Caco-2 (cell line): Measurements from ENCODE around the gene XIRP2. TPM values are rescaled to one million over a fixed set of nuclear protein-coding genes. Genes with fewer than 3 reads are reported as not detected.

Experiments used
- BruUV-seq: library from RNA; stranded (reverse); fragments of 400-500 nt; replicated peaks from 2 replicates; lab custom pipeline; 2021; lab: Mats Ljungman, UMichigan
- CTCF ChIA-PET: fragments of 300-600 bp; sonication (Branson Sonifier 250); formaldehyde crosslinking; loops from one replicate; lab custom pipeline; 2022; ENCODE audit warnings: antibody characterized with exemption; lab: Charles Lee
- POLR2A ChIA-PET: fragments of 300-600 bp; sonication (Branson Sonifier 250); formaldehyde crosslinking; loops from one replicate; lab custom pipeline; 2022; ENCODE audit warnings: antibody characterized with exemption; lab: Charles Lee
- DNase-seq, 2 experiments: peaks; one replicate each; pipeline versions ENCODE4 v3.0.0 to v3.0.0-alpha.2; 2020 to 2022
- H3K27me3 ChIP-seq: replicated peaks from 2 replicates; pipeline ENCODE4 v1.6.0; 2011; ENCODE audit warnings: low read length; ENCODE audit not compliant: control insufficient read depth, insufficient read depth
- H3K36me3 ChIP-seq: 2 replicates; pipeline ENCODE4 v1.5.1; 2011; ENCODE audit warnings: low read length; ENCODE audit not compliant: control insufficient read depth, insufficient read depth
- H3K4me1 ChIP-seq: fragments of 250-450 bp; sonication (Bioruptor Pico); 2 replicates; pipeline ENCODE4 v1.5.1; 2020; ENCODE audit warnings: mild to moderate bottlenecking
- H3K4me3 ChIP-seq: 2 replicates; pipeline ENCODE4 v1.5.1; 2011; ENCODE audit warnings: low read depth, mild to moderate bottlenecking, control low read depth, low read length
- H3K9me3 ChIP-seq: fragments of 250-450 bp; sonication (Bioruptor Pico); 2 replicates; pipeline ENCODE4 v1.5.1; 2020; ENCODE audit warnings: mild to moderate bottlenecking, moderate library complexity
- H3K27ac Mint-ChIP-seq: one replicate; pipeline ENCODE4 v1.8.0; 2022; ENCODE audit warnings: mixed read lengths; ENCODE audit not compliant: unreplicated experiment
- H3K27me3 Mint-ChIP-seq: one replicate; pipeline ENCODE4 v1.8.0; 2022; ENCODE audit warnings: mixed read lengths; ENCODE audit not compliant: insufficient read depth, unreplicated experiment
- H3K36me3 Mint-ChIP-seq: one replicate; pipeline ENCODE4 v1.8.0; 2022; ENCODE audit warnings: mild to moderate bottlenecking, mixed read lengths; ENCODE audit not compliant: insufficient read depth, unreplicated experiment
- H3K4me1 Mint-ChIP-seq: one replicate; pipeline ENCODE4 v1.8.0; 2022; ENCODE audit warnings: low read depth, mixed read lengths; ENCODE audit not compliant: unreplicated experiment
- H3K4me3 Mint-ChIP-seq: one replicate; pipeline ENCODE4 v1.8.0; 2022; ENCODE audit warnings: mild to moderate bottlenecking, moderate library complexity, mixed read lengths; ENCODE audit not compliant: unreplicated experiment
- H3K9me3 Mint-ChIP-seq: one replicate; pipeline ENCODE4 v1.8.0; 2022; ENCODE audit warnings: mixed read lengths; ENCODE audit not compliant: unreplicated experiment
- CTCF ChIP-seq, 2 experiments: fragments of 200-600 bp in 1 of 2; IDR thresholded peaks; 1 replicate in 1 of 2; 2 replicates in 1 of 2; pipeline versions ENCODE4 v1.5.1 to v1.8.0; 2011 to 2022; ENCODE audit warnings: antibody characterized with exemption in 1 of 2, control low read depth in 1 of 2, inconsistent platforms in 1 of 2, low read depth in 1 of 2, low read length in 1 of 2, mild to moderate bottlenecking in 1 of 2, moderate library complexity in 1 of 2; ENCODE audit not compliant: insufficient read depth in 1 of 2, severe bottlenecking in 1 of 2, unreplicated experiment in 1 of 2
- intact Hi-C: fragments of 100-400 bp; cut with micrococcal nuclease; formaldehyde crosslinking; loops from one replicate; pipeline ENCODE4 v1.10.0; 2022; ENCODE audit not compliant: unreplicated experiment
- total RNA-seq: library from RNA; stranded (reverse); gene quantifications from 2 replicates; pipeline ENCODE4 v1.2.3, GENCODE V29; 2022

The XIRP2 gene
- total RNA-seq, 1 experiment from 2014 or later: not detected

- Histone ChIP-seq H3K27me3 (no peaks in the 10 kb centered on the region), H3K4me1 (no peaks in the 10 kb centered on the region), H3K9me3 (no peaks in the 10 kb centered on the region), H3K4me3 (no peak overlapping the region), H3K36me3 (no peaks in the 10 kb centered on the region)
- Mint-ChIP-seq H3K4me3 (no peak overlapping the region), H3K27me3 (no peaks in the 10 kb centered on the region), H3K36me3 (no peaks in the 10 kb centered on the region), H3K4me1 (no peaks in the 10 kb centered on the region), H3K9me3 (no peaks in the 10 kb centered on the region), H3K27ac (no peak overlapping the region)
- ChIA-PET CTCF (no interaction called here), POLR2A (no interaction called here)
- no TSS peak for BruUV-seq
- TF ChIP-seq CTCF (IDR thresholded peaks at IDR 0.05; ENCODE audit: insufficient read depth in 1 of 2, low read depth in 1 of 2, low read length in 1 of 2, severe bottlenecking in 1 of 2, unreplicated experiment in 1 of 2): no peak
- DNase-seq: no peak
- intact Hi-C loops: no loop called here
Observed at GRCh38 chr2:166944909-166945308, 56.6 kb downstream of the XIRP2 start.

- Mint-ChIP-seq H3K9me3 (no peaks in the 10 kb centered on the region), H3K27ac (no peak overlapping the region), H3K36me3 (no peaks in the 10 kb centered on the region), H3K27me3 (no peaks in the 10 kb centered on the region), H3K4me3 (no peak overlapping the region), H3K4me1 (no peaks in the 10 kb centered on the region)
- TF ChIP-seq CTCF (IDR thresholded peaks at IDR 0.05; ENCODE audit: insufficient read depth in 1 of 2, low read depth in 1 of 2, low read length in 1 of 2, severe bottlenecking in 1 of 2, unreplicated experiment in 1 of 2): no peak
- DNase-seq: no peak
- Histone ChIP-seq H3K9me3 (no peaks in the 10 kb centered on the region), H3K4me1 (no peaks in the 10 kb centered on the region), H3K27me3 (no peaks in the 10 kb centered on the region), H3K36me3 (no peaks in the 10 kb centered on the region), H3K4me3 (no peak overlapping the region)
- BruUV-seq: no TSS peak
- intact Hi-C loops: no loop called here
- ChIA-PET CTCF (no interaction called here), POLR2A (no interaction called here)
Observed at GRCh38 chr2:166957686-166958085, 69.4 kb downstream of the XIRP2 start.

- Mint-ChIP-seq H3K4me3 (no peak overlapping the region), H3K4me1 (no peaks in the 10 kb centered on the region), H3K27ac (no peak overlapping the region), H3K9me3 (no peaks in the 10 kb centered on the region), H3K27me3 (no peaks in the 10 kb centered on the region), H3K36me3 (no peaks in the 10 kb centered on the region)
- Histone ChIP-seq H3K36me3 (no peaks in the 10 kb centered on the region), H3K4me3 (no peak overlapping the region), H3K4me1 (no peaks in the 10 kb centered on the region), H3K9me3 (no peaks in the 10 kb centered on the region), H3K27me3 (no peaks in the 10 kb centered on the region)
- intact Hi-C loops: no loop called here
- BruUV-seq: no TSS peak
- TF ChIP-seq CTCF (IDR thresholded peaks at IDR 0.05; ENCODE audit: insufficient read depth in 1 of 2, low read depth in 1 of 2, low read length in 1 of 2, severe bottlenecking in 1 of 2, unreplicated experiment in 1 of 2): no peak
- POLR2A ChIA-PET: no interaction called here
- CTCF ChIA-PET: no interaction called here
- no peak for DNase-seq
Observed at GRCh38 chr2:166958986-166959481, 70.8 kb downstream of the XIRP2 start.
